HL-60 (cell line): ENCODE results near the gene ABHD10.

Experiments
- DNase-seq, 2 experiments: peaks; one replicate each; pipeline ENCODE4 v3.0.0-alpha.2; 2010 to 2020; ENCODE audit warnings: low read depth in 1 of 2, low spot score in 1 of 2
- H3K27ac ChIP-seq: fragments of 250-450 bp; sonication (Bioruptor Pico); replicated peaks from 2 replicates; pipeline ENCODE4 v1.5.1; 2020; ENCODE audit warnings: mild to moderate bottlenecking, moderate library complexity
- H3K27me3 ChIP-seq: fragments of 250-450 bp; sonication (Bioruptor Pico); 2 replicates; pipeline ENCODE4 v1.5.1; 2021; ENCODE audit warnings: mild to moderate bottlenecking, moderate library complexity; ENCODE audit not compliant: insufficient read depth, poor library complexity, severe bottlenecking
- H3K4me3 ChIP-seq: replicated peaks from 2 replicates; pipeline ENCODE4 v1.5.1; 2011; ENCODE audit warnings: mild to moderate bottlenecking, control low read depth, low read length; ENCODE audit not compliant: insufficient read depth
- CTCF ChIP-seq: IDR thresholded peaks from one replicate; pipeline ENCODE4 v1.5.1; 2011; ENCODE audit warnings: low read length, control low read depth, inconsistent platforms; ENCODE audit not compliant: insufficient read depth
- GABPA ChIP-seq: IDR thresholded peaks from 2 replicates; pipeline ENCODE4 v1.6.1; 2012; ENCODE audit warnings: low read depth
- POLR2AphosphoS5 ChIP-seq: IDR thresholded peaks from 2 replicates; pipeline ENCODE4 v1.6.1; 2012; ENCODE audit warnings: low read depth
- SPI1 ChIP-seq: IDR thresholded peaks from 2 replicates; pipeline ENCODE4 v1.6.1; 2012; ENCODE audit warnings: low read depth, mild to moderate bottlenecking, borderline replicate concordance
- TF ChIP-seq, protein P1 (sequence below): IDR thresholded peaks from 2 replicates; pipeline ENCODE4 v1.6.1; 2012; ENCODE audit warnings: low read depth; ENCODE audit not compliant: insufficient replicate concordance

Gene ABHD10

GRCh38 chr3:111952086-111952485 is 26.7 kb upstream of the ABHD10 start:
- no peak for DNase-seq
- TF ChIP-seq CTCF (no peak), GABPA (no peak), SPI1 (no peak), POLR2AphosphoS5 (no peak)
- TF ChIP-seq, protein P1, sequence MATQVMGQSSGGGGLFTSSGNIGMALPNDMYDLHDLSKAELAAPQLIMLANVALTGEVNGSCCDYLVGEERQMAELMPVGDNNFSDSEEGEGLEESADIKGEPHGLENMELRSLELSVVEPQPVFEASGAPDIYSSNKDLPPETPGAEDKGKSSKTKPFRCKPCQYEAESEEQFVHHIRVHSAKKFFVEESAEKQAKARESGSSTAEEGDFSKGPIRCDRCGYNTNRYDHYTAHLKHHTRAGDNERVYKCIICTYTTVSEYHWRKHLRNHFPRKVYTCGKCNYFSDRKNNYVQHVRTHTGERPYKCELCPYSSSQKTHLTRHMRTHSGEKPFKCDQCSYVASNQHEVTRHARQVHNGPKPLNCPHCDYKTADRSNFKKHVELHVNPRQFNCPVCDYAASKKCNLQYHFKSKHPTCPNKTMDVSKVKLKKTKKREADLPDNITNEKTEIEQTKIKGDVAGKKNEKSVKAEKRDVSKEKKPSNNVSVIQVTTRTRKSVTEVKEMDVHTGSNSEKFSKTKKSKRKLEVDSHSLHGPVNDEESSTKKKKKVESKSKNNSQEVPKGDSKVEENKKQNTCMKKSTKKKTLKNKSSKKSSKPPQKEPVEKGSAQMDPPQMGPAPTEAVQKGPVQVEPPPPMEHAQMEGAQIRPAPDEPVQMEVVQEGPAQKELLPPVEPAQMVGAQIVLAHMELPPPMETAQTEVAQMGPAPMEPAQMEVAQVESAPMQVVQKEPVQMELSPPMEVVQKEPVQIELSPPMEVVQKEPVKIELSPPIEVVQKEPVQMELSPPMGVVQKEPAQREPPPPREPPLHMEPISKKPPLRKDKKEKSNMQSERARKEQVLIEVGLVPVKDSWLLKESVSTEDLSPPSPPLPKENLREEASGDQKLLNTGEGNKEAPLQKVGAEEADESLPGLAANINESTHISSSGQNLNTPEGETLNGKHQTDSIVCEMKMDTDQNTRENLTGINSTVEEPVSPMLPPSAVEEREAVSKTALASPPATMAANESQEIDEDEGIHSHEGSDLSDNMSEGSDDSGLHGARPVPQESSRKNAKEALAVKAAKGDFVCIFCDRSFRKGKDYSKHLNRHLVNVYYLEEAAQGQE, result no peak
- no peak overlapping the region for H3K27ac ChIP-seq
- H3K4me3 ChIP-seq, result no peak overlapping the region
- peaks cover 2% of the 10 kb centered on the region for H3K27me3 ChIP-seq

DNA sequence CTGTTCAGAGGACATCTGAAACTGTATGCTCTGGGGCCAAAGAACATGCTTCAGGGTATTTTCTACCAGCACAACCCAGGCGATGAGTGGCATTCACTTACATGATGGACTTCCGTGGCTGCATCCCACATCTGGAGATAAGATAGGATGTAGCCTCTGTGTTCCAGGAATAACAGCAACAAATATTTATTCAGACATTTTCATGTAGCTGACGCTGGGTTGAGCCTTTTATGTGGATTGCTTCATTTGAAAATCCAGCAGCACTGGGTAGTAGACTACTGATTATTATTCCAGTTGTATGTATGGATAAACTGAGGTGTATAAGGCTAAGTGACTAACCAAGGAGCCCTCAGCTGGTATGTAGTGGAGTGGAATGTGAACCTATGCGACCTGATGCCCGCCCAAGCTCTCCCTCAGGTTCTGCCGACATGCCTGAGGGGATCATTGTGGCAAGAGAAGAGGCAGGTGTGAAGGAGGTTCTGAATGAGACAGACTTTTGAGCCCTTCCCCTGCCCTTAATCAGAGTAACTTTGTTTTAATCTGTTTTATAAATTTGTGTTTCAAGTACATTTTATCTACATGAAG is 25.9 kb upstream of the ABHD10 start:
- no peak overlapping the region for H3K27ac ChIP-seq
- H3K27me3 ChIP-seq, result peaks cover 2% of the 10 kb centered on the region
- H3K4me3 ChIP-seq, result no peak overlapping the region
- TF ChIP-seq POLR2AphosphoS5 (no peak), GABPA (no peak), CTCF (no peak), SPI1 (no peak)
- TF ChIP-seq, protein P1, result no peak
- DNase-seq, result no peak

- DNase-seq, result no peak
- Histone ChIP-seq H3K27ac (no peak overlapping the region), H3K4me3 (no peak overlapping the region), H3K27me3 (peaks cover 2% of the 10 kb centered on the region)
- TF ChIP-seq POLR2AphosphoS5 (no peak), CTCF (no peak), GABPA (no peak), SPI1 (no peak)
- TF ChIP-seq, protein P1, result no peak
Measured at GRCh38 chr3:111954228-111954990, 24.4 kb upstream of the ABHD10 start.
